LoVo (cell line): ENCODE data around the gene HS1BP3.

Source experiments
- DNase-seq: peaks from one replicate; pipeline ENCODE4 v3.0.0-alpha.2; 2016; ENCODE audit warnings: low spot score

The HS1BP3 gene

GRCh38 chr2:20674974-20675679 is 24.2 kb upstream of the HS1BP3 start:
- DNase-seq, result no peak

DNA sequence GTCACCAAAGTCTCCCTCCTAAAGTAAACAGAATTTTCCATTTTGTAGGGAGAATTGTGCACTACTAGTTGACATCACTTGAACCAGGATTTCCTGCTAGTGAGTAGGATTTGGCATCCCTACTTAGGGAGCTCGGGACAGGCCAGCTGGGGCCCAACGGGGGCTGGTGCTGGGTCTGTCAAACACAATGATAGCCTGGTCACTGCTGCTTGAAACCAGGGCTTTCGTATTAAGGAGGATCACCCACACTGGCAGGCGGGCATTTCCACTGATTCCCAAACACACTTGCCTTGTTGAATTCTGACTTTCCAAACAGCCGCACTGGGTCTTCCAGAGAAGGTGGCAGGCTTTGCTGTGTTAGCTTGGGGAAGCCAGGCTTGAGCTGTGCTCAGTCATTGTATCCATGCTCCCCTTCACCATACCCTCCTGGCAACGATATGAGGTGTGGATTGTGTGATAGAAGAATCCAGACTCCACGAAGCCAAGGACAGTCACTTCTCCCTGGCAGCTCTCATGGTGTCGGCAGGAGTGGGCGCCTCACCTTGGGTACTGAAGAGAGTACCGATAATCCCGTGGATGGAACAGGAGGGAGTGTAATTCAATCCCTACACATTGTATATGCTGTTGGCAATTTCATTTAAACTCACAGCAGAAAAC is 23.5 kb upstream of the HS1BP3 start:
- DNase-seq, result no peak

DNA sequence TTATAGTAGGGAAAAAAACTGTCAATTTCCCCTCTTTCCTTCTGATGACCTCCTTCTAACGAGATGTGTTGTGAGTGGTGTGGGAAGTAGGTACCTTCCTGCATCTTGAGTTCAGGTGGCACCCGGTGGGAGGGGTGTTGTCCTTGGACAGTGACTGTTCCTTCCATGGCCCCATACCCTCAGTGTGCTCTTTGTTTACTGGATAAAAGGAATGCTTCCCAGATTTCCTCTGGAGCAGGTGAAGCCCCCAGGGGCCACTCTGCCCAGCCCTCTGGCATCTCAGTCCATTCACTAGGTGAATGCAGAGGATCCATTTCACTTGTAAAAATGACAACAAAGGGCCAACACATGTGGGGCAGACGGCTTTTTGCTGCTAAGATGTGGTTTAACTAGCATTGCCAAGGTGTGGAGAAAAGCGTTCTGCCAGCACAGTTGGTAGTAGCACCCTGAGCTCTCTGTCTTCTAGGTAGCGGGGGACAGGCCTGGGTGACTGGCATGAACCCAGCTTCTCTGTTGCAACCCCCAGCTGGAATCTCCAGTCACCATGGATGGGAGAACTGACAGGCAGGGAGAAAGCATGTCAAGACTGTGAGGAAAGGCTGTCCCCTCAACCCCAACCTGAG is 22.9 kb upstream of the HS1BP3 start:
- DNase-seq, result no peak

- DNase-seq, result no peak
These were observed 21.5 kb upstream of the HS1BP3 start for GRCh38 chr2:20672201-20672951.

DNA sequence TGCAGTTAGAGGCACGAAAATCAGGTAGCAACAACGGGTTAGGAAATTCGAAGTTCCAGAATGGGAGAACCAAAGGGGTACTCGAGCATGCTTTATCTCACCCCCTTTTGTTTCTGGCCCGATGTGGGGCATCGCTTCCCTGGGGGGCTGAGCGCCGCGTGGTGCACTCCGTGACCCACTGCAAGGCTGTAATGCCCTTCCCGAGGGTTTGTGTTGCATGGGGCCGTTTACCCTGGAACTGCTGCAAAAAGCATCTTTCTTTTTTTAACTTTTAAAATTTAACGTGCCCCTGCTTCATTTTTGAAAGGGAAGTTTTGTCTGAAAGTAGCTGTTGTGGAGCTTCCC is 20.8 kb upstream of the HS1BP3 start:
- DNase-seq, result no peak

GRCh38 chr2:20671036-20671735 is 20.3 kb upstream of the HS1BP3 start:
- DNase-seq, result no peak

DNA sequence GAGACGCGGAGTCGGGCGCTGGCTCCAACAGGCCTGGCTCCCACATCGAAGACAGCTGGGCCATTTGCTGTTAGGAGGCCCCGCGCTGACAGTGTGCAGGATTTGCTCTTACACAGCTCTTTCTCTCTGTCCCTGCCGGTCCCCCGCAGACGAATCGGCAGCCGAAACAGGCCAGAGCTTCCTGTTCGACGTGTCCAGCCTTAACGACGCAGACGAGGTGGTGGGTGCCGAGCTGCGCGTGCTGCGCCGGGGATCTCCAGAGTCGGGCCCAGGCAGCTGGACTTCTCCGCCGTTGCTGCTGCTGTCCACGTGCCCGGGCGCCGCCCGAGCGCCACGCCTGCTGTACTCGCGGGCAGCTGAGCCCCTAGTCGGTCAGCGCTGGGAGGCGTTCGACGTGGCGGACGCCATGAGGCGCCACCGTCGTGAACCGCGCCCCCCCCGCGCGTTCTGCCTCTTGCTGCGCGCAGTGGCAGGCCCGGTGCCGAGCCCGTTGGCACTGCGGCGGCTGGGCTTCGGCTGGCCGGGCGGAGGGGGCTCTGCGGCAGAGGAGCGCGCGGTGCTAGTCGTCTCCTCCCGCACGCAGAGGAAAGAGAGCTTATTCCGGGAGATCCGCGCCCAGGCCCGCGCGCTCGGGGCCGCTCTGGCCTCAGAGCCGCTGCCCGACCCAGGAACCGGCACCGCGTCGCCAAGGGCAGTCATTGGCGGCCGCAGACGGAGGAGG is 19.6 kb upstream of the HS1BP3 start:
- no peak for DNase-seq

DNA sequence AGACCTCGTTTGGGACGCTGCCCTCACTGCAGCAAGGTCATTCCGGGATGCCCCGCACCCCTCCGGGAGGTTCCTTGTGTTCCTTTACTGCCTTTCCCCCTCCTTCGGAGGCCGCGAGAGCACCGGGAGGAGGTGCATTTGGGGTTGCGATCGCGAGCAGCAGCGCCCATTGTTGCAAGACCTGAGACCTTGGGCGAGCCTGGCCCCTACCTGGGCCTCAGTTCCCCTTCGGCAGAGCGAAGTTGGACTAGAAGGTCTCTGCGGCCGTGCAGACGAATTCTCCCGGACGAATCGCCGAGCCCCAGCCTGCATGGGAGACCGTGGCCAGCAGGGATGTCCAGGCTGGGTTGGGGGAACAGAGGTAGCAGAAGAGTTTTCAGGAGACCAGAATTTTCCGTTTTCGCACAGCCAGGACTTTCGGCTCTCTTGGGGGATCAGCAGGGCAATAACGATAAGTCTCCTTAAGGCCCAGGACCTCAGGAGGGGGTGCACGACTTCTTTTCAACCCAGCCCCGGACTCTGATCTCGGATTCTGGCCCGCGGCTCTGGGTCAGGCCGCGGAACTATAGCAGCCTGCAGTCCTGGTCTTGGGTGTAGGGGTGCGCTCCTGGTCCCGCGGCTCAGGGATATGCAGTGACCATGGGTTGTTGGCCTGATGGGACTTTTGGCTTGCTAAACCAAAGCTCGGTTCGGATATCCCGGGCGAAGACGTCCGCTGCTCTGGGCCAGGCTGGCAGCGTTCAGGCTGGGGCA is 18.8 kb upstream of the HS1BP3 start:
- DNase-seq, result no peak

GRCh38 chr2:20668871-20669475 is 18.1 kb upstream of the HS1BP3 start:
- no peak for DNase-seq

DNA sequence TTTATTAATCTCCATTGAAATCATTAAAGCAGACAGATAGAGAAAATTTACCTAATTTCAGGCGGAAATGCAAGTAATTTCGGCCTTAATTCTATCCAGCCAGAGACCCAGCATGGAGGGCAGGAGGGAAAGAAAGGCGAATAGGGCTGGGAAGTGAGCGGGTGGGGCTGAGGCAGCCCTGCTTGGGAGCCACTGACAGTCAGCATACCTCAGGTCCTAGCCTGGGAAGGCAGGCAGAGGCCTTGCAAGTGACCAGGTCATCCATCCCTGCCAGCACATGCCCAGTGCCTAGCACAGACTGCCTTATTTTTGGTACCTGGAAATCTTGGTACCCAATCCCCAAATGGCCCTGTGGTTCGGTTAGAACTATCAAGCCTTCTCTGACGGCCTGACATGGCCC is 17.6 kb upstream of the HS1BP3 start:
- no peak for DNase-seq

GRCh38 chr2:20667531-20668401 is 16.9 kb upstream of the HS1BP3 start:
- no peak for DNase-seq

DNA sequence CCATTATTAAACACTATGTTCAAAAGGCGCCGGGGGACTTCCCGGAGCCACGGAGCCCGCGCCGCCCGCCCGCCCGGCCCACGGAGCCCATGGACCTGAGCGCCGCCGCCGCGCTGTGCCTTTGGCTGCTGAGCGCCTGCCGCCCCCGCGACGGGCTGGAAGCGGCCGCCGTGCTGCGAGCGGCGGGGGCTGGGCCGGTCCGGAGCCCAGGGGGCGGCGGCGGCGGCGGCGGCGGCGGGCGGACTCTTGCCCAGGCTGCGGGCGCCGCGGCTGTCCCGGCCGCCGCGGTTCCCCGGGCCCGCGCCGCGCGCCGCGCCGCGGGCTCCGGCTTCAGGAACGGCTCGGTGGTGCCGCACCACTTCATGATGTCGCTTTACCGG is 16.2 kb upstream of the HS1BP3 start:
- DNase-seq, result no peak

DNA sequence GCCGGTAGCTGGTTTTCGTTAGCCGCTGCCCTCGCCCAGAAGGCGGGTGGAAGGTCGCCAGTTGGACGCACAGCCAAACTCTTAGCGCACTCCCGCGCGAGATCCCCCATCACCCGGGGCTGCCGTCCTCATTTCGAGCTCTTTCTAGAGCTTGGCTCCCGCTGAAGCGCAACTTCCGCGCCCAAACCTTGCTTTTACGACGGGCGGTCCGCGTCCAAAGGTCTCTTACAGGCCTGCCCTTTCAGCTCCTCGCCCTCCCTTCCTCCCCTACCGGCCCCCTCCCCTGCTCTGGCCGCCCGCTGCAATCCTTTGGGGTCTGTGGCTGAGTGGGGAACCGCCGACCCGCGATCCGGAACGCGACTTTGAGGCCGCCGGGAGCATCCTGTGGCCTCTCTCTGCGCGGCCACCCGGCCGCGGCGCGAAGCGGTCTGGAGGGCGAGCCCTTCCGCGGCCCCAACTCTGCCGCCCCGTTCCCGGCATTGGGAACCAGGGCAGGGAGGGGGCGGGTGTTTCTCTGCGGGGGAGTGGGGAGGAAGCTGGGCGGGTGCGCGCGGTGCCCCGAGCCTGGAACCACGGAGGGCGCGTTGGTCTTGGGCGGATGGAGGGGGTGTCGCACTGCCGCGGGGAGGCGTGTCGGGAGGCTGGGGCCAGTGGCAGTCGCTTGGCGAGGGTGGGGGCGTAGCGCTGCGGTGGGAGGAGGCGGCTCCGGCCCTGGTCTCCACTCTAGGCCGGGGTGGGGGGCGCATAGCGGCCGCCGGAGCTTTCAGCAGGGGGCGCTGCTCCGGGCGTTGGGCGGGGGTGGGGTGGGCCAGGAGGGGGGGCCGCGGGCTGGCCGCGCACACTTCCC is 15.6 kb upstream of the HS1BP3 start, which contains the start of gene GDF7:
TSS of gene GDF7 (plus strand) at position 841 of the 847 bp plus-strand sequence. CDS start 96 bp downstream, outside the sequence.
- DNase-seq, result no peak

DNA sequence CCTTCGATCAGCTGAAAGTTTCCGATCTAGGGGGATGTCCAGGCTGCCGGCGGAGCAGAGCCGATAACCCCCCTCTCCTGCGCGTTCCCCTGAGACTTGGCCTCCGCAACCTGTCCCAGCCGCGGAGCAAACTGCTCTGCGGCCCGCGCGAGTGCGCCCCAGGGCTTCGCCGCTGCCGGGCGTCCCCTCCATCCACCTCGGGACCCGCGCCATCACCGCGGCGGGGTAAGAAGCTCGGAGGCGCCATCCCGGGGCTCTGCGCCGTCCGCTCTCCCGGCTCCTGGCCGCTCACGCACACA is 15.1 kb upstream of the HS1BP3 start:
- no peak for DNase-seq

DNA sequence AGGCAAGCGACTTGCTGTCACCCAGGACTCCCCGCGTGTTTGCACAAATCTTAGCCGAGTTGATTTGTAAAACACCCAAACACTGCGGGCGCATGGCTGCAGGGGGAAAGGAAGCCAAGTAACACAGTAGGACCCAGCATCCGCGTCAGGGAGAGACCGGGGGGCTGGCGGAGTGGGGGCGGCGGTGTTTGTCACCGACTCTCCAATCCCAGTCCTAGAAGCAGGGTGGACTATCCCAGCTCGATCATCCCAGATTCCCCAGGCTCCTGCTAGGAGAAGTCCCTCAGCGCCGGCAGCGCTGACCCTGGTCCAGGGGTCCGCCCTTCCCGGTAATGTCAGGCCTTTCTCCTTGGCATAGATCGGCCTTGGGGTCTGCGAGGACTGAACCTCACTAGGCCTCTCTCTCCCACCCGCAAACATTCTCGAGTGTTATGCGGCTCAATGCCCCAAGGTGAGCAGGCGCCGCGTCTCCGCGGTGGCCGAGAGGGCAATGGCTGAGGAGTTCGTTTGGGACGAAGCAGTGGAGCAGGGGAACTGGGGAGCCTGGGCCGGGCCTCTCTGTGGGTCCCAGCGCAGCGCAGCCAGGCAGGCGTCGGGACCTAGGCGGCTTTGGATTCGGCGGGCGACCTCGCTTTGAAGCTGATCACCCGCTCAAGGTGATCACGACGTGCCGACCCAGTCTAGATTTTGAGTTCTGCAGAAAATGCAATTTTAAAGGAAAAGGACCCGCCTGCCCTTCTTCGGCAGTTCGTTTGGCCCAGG is 14.5 kb upstream of the HS1BP3 start:
- DNase-seq, result no peak

DNA sequence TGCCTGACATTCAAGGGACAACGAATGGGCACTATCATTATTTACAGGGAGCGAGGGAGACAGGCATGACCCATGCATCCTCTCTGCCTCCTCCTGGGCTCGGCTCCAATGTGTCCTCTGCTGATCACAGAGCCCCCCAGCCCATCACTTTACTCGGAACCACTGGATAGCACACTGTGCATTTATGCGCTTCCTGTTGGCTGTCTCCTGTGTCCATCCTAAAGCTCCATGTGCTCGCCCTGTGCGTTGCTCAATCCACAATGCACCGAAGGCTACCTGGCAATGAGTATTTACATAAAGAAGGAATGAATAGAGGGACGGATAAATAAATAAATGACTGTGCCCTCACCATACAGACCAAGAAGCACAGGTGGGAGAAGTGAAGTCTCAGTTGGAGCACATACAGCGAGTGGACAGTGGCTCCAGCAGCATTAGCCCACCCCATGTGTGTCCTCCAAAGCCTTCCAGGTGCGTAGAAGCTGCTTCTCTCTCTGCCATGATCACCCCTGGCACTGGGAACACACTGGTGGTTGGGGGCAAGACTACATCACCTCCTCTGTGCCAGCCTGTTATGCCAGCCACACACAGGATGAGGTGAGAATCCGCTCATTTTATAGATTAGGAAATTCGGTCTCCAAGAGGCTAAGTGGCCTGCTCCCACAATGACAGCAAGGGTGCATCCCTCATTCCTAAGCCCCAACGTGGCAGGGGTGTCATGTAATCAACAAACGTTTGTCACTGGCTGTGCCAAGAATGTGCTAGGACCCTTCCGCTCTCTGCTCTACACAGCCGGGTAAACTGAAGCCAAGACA is 13.7 kb upstream of the HS1BP3 start:
- no peak for DNase-seq

DNA sequence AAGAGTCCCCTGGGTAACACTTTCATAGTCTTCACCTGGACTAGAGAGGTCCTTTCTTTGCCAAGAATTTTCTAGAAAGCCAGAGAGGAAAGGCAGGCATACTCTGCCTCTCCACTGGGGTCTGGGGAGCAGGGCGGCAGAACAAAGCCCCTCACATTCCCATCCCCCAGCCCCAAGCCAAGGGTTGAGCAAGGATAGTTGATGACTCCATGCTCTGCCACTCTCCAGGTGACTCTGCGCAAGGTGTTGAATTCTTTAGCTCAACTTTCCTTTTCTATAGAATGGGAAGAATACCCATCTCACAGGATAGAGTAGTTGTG is 13.1 kb upstream of the HS1BP3 start:
- no peak for DNase-seq
